Neutrophil (primary cell): ENCODE results near the gene ARPC2.

Experiments
- H3K27ac ChIP-seq: fragments of 200-600 bp; sonication (generic); 2 replicates; pipeline ENCODE4 v1.5.1; 2016; ENCODE audit warnings: mild to moderate bottlenecking, moderate library complexity
- H3K27me3 ChIP-seq: fragments of 200-600 bp; sonication (generic); 2 replicates; pipeline ENCODE4 v1.6.0; 2016; ENCODE audit warnings: mild to moderate bottlenecking
- H3K36me3 ChIP-seq: fragments of 200-600 bp; sonication (generic); 2 replicates; pipeline ENCODE4 v1.5.1; 2017
- H3K4me1 ChIP-seq, 2 experiments: fragments of 200-600 bp in 1 of 2; sonication (generic) in 1 of 2; 1 replicate in 1 of 2; 2 replicates in 1 of 2; pipeline versions ENCODE4 v1.5.1 to v1.6.1; 2013 to 2016; ENCODE audit warnings: low read depth in 1 of 2, low read length in 1 of 2, mild to moderate bottlenecking in 1 of 2, moderate library complexity in 1 of 2; ENCODE audit not compliant: control insufficient read depth in 1 of 2, insufficient read depth in 1 of 2
- H3K4me3 ChIP-seq, 2 experiments: fragments of 200-600 bp in 1 of 2; sonication (generic) in 1 of 2; 1 replicate in 1 of 2; 2 replicates in 1 of 2; pipeline ENCODE4 v1.5.1; 2013 to 2016; ENCODE audit warnings: low read depth in 1 of 2, low read length in 1 of 2, mild to moderate bottlenecking in 1 of 2, moderate library complexity in 1 of 2
- H3K9me3 ChIP-seq: fragments of 200-600 bp; sonication (generic); 2 replicates; pipeline ENCODE4 v1.5.1; 2016
- CTCF ChIP-seq: fragments of 200-600 bp; sonication (generic); IDR thresholded peaks from 2 replicates; pipeline ENCODE4 v1.5.1; 2016; ENCODE audit warnings: antibody characterized with exemption

The ARPC2 gene

GRCh38 chr2:218260166-218260565 lies 43.2 kb downstream of the ARPC2 start:
- Histone ChIP-seq H3K4me3 (no peak overlapping the region), H3K4me1 (peaks cover 5 to 12% of the 10 kb centered on the region in 2 experiments), H3K36me3 (peaks cover 49% of the 10 kb centered on the region), H3K27ac (no peak overlapping the region), H3K27me3 (no peaks in the 10 kb centered on the region), H3K9me3 (no peaks in the 10 kb centered on the region)
- no peak for TF ChIP-seq CTCF

- no peak within 1 kb of the TSS for H3K4me3 ChIP-seq
- no peak for TF ChIP-seq CTCF
- H3K27me3 ChIP-seq: no peaks in the 10 kb centered on the region
- H3K9me3 ChIP-seq: no peaks in the 10 kb centered on the region
- H3K27ac ChIP-seq: no peak within 1 kb of the TSS
- peaks cover 49% of the 10 kb centered on the region for H3K36me3 ChIP-seq
- peaks cover 5 to 12% of the 10 kb centered on the region in 2 experiments for H3K4me1 ChIP-seq
These were observed 43.9 kb downstream of the ARPC2 start, which contains the start of gene GPBAR1 for GRCh38 chr2:218260742-218261422. Gene GPBAR1, plus strand, starts transcription at chr2:218261015. Its CDS starts 1,710 bp downstream, at chr2:218262725.

- Histone ChIP-seq H3K27ac (no peak overlapping the region), H3K36me3 (peaks cover 49% of the 10 kb centered on the region), H3K9me3 (no peaks in the 10 kb centered on the region), H3K4me1 (peaks cover 5 to 12% of the 10 kb centered on the region in 2 experiments), H3K27me3 (no peaks in the 10 kb centered on the region), H3K4me3 (no peak overlapping the region)
- TF ChIP-seq CTCF: no peak
These were observed 44.6 kb downstream of the ARPC2 start for GRCh38 chr2:218261423-218262236.

- no peak overlapping the region for H3K27ac ChIP-seq
- no peak for TF ChIP-seq CTCF
- no peak overlapping the region for H3K4me3 ChIP-seq
- H3K4me1 ChIP-seq: peaks cover 5 to 12% of the 10 kb centered on the region in 2 experiments
- H3K27me3 ChIP-seq: no peaks in the 10 kb centered on the region
- H3K9me3 ChIP-seq: no peaks in the 10 kb centered on the region
- H3K36me3 ChIP-seq: peaks cover 43% of the 10 kb centered on the region
These were observed 45.2 kb downstream of the ARPC2 start for GRCh38 chr2:218262237-218262600.

- peaks cover 0 to 6% of the 10 kb centered on the region in 2 experiments for H3K4me1 ChIP-seq
- peaks cover 41% of the 10 kb centered on the region for H3K36me3 ChIP-seq
These were observed 45.9 kb downstream of the ARPC2 start for GRCh38 chr2:218262631-218263586.

More at GRCh38 chr2:218262631-218263586, 45.9 kb downstream of the ARPC2 start:
- H3K9me3 ChIP-seq: no peaks in the 10 kb centered on the region
- no peak for TF ChIP-seq CTCF
- no peaks in the 10 kb centered on the region for H3K27me3 ChIP-seq
- no peak overlapping the region for H3K27ac ChIP-seq
- no peak overlapping the region for H3K4me3 ChIP-seq
